ENCODE results near the gene BMPR1B.

- peak; percentile 37 for TF ChIP-seq CTCF (IDR thresholded peaks at IDR 0.05; ENCODE audit: borderline replicate concordance, extremely low read depth, low read length, poor library complexity, severe bottlenecking)
- no peak for TF ChIP-seq EZH2 (IDR thresholded peaks at IDR 0.05; ENCODE audit: borderline replicate concordance, low read depth, low read length, severe bottlenecking)
These were observed 410.1 kb downstream of the BMPR1B start for GRCh38 chr4:95167805-95168204.

Measured in DND-41 (cell line).